ENCODE measurements around the gene CDRT15L2. TPM values are rescaled to one million over a fixed set of nuclear protein-coding genes. Genes with fewer than 3 reads are reported as not detected.
"Not testable (repeated sequence)": the region's sequence is repeated elsewhere in the genome, so short reads cannot be mapped to it uniquely, and the experiment has no call there.

CDRT15L2 gene
- polyA plus RNA-seq, 3 donors, result not detected

DNA sequence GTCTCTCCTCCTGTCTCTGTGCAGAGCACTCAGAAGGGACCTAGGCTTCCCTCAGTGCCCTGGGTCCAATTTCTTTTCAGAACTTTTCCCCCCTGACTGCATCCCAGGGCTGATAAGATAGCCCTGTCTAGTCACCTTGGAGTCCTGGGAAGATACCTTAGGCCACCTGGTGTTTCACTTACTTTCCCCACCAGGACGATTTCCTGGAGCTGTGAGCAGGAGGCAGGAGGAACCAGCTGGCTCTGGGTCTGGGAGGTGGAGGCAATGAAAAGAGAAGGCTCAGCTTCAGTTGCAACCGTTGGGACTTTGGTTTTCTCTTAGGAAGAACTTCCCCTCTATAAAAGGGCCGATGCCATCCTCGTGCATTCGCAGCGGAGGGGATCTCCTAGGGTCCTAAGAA, 12.1 kb upstream of the CDRT15L2 start:
- 49 to 61% (median 52%) methylated on average over 6 of the region's 6 CpGs for WGBS, 3 donors
- not testable (repeated sequence) for H3K27ac ChIP-seq (ENCODE audit: low read depth, low read length)

GRCh38 chr17:20568604-20569003, 10.9 kb upstream of the CDRT15L2 start:
- 65 to 86% (median 84%) methylated on average over 8 of the region's 8 CpGs for WGBS, 3 donors
- H3K27ac ChIP-seq (ENCODE audit: low read depth, low read length), result not testable (repeated sequence)

DNA sequence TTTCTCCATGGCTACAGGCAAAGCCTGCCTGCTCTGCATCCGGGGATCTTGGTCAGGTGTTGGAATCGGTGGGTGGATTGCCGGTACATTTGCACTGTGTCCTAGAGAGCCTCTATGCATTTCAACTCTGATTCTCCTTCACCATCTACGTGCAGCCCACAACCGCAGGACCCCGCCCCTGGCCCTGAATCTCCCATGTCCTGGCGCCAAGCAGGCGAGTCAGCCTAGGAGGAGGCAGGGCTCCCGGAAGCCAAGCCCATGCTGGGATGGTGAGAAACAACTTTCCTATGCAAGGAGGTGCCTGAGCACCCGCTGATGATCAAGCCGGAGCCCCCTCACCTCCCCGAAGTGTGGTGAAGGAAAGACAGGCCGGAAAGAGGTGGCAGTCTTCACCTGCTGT, 7.9 kb upstream of the CDRT15L2 start:
- whole genome bisulfite sequencing, 3 donors, result 84 to 91% (median 91%) methylated on average over 9 to 12 of the region's 13 CpGs

DNA sequence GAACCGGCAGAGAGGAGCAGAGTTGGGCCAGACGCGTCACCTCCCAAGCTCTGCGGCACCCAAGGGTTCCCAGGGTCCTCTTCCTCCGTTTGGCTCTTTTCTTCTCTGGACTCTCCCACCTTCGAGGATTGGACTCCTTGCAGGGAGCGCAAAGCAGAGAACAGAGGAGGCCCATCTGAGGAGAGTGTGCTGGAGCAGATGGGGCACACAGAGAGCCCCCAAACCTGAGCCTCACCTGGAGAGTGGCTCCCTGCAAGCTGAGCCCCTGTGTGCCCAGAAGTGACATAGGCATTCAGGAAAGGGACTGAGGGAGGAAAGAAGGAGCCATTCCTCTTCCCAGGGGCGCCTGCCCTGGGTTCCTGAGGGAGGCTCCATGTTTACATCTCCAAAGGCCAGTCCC, 6.3 kb upstream of the CDRT15L2 start:
- 85 to 100% (median 91%) methylated on average over 2 to 5 of the region's 8 CpGs for WGBS, 3 donors
- not testable (repeated sequence) for H3K27ac ChIP-seq (ENCODE audit: low read depth, low read length)

More for the DNA sequence above, 7.9 kb upstream of the CDRT15L2 start:
- not testable (repeated sequence) for H3K27ac ChIP-seq (ENCODE audit: low read depth, low read length)

DNA sequence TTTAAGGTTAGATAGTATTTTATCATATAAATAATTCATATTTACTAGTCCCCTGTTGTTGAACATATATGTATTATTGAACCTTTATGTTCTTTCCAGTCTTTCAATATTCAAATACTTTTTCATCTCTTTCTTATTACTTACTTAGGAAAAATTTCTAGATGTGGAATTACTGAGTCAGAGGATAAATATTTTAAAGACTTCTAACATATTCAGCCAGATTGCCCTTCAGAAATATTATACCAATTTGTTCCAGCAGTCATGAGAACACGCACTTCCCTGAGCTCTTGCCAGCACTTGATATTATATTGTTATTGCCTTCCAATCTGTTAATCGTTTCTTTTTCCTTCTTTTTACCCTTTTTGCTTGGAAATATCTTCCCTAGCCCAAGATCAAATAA, 4.5 kb upstream of the CDRT15L2 start:
- 48 to 57% (median 50%) methylated on average over 2 of the region's 2 CpGs for WGBS, 3 donors
- H3K27ac ChIP-seq (ENCODE audit: low read depth, low read length), result not testable (repeated sequence)

DNA sequence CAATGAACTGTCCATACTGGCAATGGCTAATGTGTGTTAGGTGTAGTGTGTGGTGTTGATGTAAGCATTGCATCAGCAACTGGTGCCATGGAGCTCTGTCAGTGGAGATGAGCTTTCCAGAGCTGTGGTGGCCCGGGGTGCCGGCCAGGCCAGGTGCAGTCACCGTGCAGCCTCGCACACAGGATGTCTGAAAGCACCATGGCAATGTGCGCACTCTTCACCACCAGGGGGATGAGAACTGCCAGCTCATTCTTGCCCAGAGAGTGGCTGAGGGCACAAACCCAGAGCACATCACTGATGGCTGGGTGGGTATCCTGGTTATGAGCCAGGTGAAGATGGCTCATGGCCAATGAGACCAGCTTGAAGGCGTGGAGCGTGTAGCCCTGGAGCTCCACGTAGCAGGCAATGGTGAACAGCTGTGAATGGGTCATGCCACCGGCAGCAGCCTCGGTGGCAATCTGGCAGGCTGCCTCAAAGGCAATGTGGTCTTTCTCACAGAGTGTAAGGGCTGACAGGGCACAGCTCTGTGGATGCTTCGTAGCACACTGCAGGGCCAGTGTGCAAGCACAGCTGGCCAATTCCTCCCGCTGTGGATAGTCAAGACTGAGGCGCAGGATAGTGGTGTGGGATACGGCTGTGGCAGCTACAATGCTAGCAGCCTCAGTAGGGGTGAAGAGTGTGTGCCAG, 4.5 kb downstream of the CDRT15L2 start:
- 77 to 86% (median 78%) methylated on average over 8 to 9 of the region's 14 CpGs for WGBS, 3 donors
- not testable (repeated sequence) for H3K27ac ChIP-seq (ENCODE audit: low read depth, low read length)

- H3K27ac ChIP-seq (ENCODE audit: low read depth, low read length), result not testable (repeated sequence)
- 4 to 13% (median 8%) methylated on average over 27 to 68 of the region's 69 CpGs for WGBS, 3 donors
Observed at GRCh38 chr17:20588744-20589453, 9.4 kb downstream of the CDRT15L2 start.

- 85 to 93% (median 87%) methylated on average over 17 of the region's 17 CpGs for WGBS, 3 donors
Observed at GRCh38 chr17:20589454-20589810, 9.9 kb downstream of the CDRT15L2 start.

DNA sequence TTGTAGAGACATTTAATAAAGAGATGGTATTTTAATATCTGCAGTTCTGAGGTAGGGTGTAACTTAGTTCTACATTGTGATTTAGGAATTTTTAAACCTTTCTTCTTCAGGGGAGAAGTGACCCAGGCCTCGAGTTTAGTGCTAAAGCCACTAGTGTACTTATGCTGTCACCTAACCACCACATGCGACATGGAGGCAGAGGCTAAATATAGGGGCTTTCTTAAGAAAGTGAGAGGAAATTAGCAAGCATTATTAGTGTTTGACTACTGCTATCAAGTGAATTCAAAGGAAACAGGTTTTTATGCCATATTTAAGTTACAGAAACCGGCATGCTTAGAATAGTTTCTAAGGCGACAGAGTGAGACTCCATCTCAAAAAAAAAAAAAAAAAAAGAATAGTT, 11.5 kb downstream of the CDRT15L2 start:
- H3K27ac ChIP-seq (ENCODE audit: low read depth, low read length), result not testable (repeated sequence)
- 45 to 79% (median 50%) methylated on average over 2 of the region's 4 CpGs for WGBS, 3 donors

More at GRCh38 chr17:20589454-20589810, 9.9 kb downstream of the CDRT15L2 start:
- H3K27ac ChIP-seq (ENCODE audit: low read depth, low read length), result not testable (repeated sequence)

- H3K27ac ChIP-seq (ENCODE audit: low read depth, low read length), result not testable (repeated sequence)
- WGBS, 3 donors, result 64 to 100% (median 91%) methylated on average over 1 of the region's 1 CpG
Observed at GRCh38 chr17:20605568-20605967, 26.0 kb downstream of the CDRT15L2 start.

GRCh38 chr17:20609490-20609889, 30.0 kb downstream of the CDRT15L2 start:
- 69 to 88% (median 78%) methylated on average over 2 to 3 of the region's 3 CpGs for WGBS, 3 donors
- not testable (repeated sequence) for H3K27ac ChIP-seq (ENCODE audit: low read depth, low read length)

DNA sequence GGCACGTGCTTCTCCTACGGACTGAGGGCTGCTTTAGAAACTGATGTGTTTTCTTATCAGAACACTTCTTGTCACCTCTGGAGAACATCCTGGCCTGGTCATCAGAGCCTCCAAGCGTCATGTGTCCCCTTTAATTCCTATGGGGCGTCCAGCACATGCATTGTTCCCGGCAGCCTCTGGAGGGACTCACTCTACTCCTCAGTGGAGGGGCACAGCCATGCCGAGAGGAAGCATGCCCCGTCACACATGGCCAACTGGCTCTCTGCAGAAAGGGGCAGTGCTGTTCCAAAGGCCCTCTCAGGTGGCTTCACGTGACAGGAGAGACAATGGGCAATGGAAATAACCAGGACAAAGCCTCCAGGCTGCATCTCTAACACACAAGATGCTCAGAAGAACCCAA, 31.8 kb downstream of the CDRT15L2 start:
- no peak overlapping the region for H3K27ac ChIP-seq (ENCODE audit: low read depth, low read length)
- 70 to 88% (median 87%) methylated on average over 8 of the region's 8 CpGs for WGBS, 3 donors

DNA sequence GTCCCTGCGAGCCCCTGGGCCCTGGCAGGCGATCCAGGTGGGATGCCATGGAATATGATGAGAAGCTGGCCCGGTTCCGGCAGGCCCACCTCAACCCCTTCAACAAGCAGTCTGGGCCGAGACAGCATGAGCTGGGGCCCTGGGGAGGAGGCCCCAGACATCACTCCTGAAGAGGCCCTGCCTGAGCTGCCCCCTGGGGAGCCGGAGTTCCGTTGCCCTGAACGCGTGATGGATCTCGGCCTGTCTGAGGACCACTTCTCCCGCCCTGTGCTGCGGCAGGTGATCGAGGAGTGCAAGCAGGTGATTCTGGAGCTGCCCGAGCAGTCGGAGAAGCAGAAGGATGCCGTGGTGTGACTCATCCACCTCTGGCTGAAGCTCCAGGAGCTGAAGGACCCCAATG, 33.1 kb downstream of the CDRT15L2 start:
- no peak overlapping the region for H3K27ac ChIP-seq (ENCODE audit: low read depth, low read length)
- WGBS, 3 donors, result 83 to 94% (median 93%) methylated on average over 16 of the region's 16 CpGs

GRCh38 chr17:20613248-20613647, 33.7 kb downstream of the CDRT15L2 start:
- H3K27ac ChIP-seq (ENCODE audit: low read depth, low read length), result no peak overlapping the region
- WGBS, 3 donors, result 83 to 92% (median 91%) methylated on average over 16 of the region's 16 CpGs

- H3K27ac ChIP-seq (ENCODE audit: low read depth, low read length), result no peak overlapping the region
- 91 to 95% (median 94%) methylated on average over 13 of the region's 13 CpGs for WGBS, 3 donors
Observed at GRCh38 chr17:20613905-20614304, 34.4 kb downstream of the CDRT15L2 start.

- 59 to 82% (median 75%) methylated on average over 3 of the region's 3 CpGs for WGBS, 3 donors
- not testable (repeated sequence) for H3K27ac ChIP-seq (ENCODE audit: low read depth, low read length)
Observed at GRCh38 chr17:20615461-20615860, 35.9 kb downstream of the CDRT15L2 start.
